ENCODE measurements around the gene CHCHD3.

CHCHD3 gene

DNA sequence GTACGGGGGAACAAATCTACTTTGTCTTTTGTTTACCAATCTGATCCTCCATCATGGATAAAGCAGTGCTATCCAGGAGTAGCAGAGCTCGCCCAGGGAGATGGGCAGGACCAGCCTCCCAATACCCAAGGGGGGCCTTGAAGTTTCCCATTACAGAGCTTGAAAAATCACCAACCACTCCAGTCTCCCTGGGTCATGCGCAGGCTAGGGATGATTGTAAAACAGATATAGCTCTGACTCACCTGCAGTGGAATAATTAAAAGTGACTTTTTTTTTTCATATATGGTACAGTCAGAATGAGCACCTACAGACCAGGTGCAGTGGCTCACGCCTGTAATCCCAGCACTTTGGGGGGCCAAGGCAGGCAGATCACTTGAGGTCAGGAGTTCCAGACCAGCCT is 301.1 kb downstream of the CHCHD3 start:
- ChIA-PET POLR2A (no interaction called here), CTCF (no interaction called here)
- H3K4me3 ChIP-seq (ENCODE audit: low read depth, low read length): no peak overlapping the region
- TF ChIP-seq ZNF654 (tag by site-specific recombination; IDR thresholded peaks at IDR 0.05; ENCODE audit: low read depth): no peak
- no peak for TF ChIP-seq ZNF248 (tag by site-specific recombination; IDR thresholded peaks at IDR 0.05)
- TF ChIP-seq KLF8 (tag by site-specific recombination; IDR thresholded peaks at IDR 0.05): no peak
- TF ChIP-seq ZNF701 (tag by site-specific recombination; IDR thresholded peaks at IDR 0.05): no peak
- H3K27ac ChIP-seq (ENCODE audit: extremely low read depth, low read depth, low read length): no peak overlapping the region
- no peaks in the 10 kb centered on the region for H3K4me1 ChIP-seq (ENCODE audit: control insufficient read depth, insufficient read depth, low read length)
- no peaks in the 10 kb centered on the region for H3K36me3 ChIP-seq (ENCODE audit: control insufficient read depth in 2 of 2, insufficient read depth in 1 of 2, low read length in 2 of 2)
- no peaks in the 10 kb centered on the region for H3K9me3 ChIP-seq (ENCODE audit: control insufficient read depth, insufficient read depth, low read depth, low read length)

DNA sequence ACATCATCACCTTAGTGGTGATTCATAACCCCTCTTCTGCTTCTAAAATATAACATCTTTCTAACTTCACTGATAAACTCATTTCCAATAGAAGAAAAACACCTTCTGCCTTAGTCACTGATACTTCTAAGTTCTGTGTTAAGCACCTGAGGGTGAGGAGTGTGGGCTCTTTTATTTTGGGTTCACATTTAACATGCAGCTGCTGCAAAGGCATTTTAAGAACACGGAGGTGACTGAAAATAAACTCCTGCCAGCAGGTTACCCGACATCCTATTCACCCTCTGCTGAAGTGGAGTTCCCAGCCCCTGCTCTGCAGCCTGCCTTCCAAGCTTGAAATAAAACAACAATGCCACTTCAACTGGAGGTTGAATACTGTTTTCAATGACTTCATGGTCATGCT is 302.7 kb downstream of the CHCHD3 start:
- CTCF ChIA-PET: no interaction called here
- Histone ChIP-seq H3K4me3 (ENCODE audit: low read depth, low read length) (no peak overlapping the region), H3K36me3 (ENCODE audit: control insufficient read depth in 2 of 2, insufficient read depth in 1 of 2, low read length in 2 of 2) (no peaks in the 10 kb centered on the region), H3K4me1 (ENCODE audit: control insufficient read depth, insufficient read depth, low read length) (no peaks in the 10 kb centered on the region), H3K9me3 (ENCODE audit: control insufficient read depth, insufficient read depth, low read depth, low read length) (no peaks in the 10 kb centered on the region), H3K27ac (ENCODE audit: extremely low read depth, low read depth, low read length) (no peak overlapping the region)
- TF ChIP-seq ZNF37A (tag by site-specific recombination; IDR thresholded peaks at IDR 0.05) (no peak), SETDB1 (IDR thresholded peaks at IDR 0.05; ENCODE audit: insufficient read length, low read length) (no peak), ZNF175 (tag by site-specific recombination; IDR thresholded peaks at IDR 0.05) (no peak), ZNF48 (tag by site-specific recombination; IDR thresholded peaks at IDR 0.05) (no peak), ZNF596 (tag by site-specific recombination; IDR thresholded peaks at IDR 0.05) (no peak), ZNF501 (tag by site-specific recombination; IDR thresholded peaks at IDR 0.05) (no peak), SCRT1 (tag by site-specific recombination; IDR thresholded peaks at IDR 0.05; ENCODE audit: borderline replicate concordance) (no peak), KLF8 (tag by site-specific recombination; IDR thresholded peaks at IDR 0.05) (no peak), ZFHX2 (tag by site-specific recombination; conservative IDR thresholded peaks at IDR 0.05) (no peak), ZNF324 (tag by site-specific recombination; IDR thresholded peaks at IDR 0.05) (no peak), ZNF341 (tag by site-specific recombination; IDR thresholded peaks at IDR 0.05; ENCODE audit: low read depth) (no peak)
- TF ChIP-seq, protein P1, sequence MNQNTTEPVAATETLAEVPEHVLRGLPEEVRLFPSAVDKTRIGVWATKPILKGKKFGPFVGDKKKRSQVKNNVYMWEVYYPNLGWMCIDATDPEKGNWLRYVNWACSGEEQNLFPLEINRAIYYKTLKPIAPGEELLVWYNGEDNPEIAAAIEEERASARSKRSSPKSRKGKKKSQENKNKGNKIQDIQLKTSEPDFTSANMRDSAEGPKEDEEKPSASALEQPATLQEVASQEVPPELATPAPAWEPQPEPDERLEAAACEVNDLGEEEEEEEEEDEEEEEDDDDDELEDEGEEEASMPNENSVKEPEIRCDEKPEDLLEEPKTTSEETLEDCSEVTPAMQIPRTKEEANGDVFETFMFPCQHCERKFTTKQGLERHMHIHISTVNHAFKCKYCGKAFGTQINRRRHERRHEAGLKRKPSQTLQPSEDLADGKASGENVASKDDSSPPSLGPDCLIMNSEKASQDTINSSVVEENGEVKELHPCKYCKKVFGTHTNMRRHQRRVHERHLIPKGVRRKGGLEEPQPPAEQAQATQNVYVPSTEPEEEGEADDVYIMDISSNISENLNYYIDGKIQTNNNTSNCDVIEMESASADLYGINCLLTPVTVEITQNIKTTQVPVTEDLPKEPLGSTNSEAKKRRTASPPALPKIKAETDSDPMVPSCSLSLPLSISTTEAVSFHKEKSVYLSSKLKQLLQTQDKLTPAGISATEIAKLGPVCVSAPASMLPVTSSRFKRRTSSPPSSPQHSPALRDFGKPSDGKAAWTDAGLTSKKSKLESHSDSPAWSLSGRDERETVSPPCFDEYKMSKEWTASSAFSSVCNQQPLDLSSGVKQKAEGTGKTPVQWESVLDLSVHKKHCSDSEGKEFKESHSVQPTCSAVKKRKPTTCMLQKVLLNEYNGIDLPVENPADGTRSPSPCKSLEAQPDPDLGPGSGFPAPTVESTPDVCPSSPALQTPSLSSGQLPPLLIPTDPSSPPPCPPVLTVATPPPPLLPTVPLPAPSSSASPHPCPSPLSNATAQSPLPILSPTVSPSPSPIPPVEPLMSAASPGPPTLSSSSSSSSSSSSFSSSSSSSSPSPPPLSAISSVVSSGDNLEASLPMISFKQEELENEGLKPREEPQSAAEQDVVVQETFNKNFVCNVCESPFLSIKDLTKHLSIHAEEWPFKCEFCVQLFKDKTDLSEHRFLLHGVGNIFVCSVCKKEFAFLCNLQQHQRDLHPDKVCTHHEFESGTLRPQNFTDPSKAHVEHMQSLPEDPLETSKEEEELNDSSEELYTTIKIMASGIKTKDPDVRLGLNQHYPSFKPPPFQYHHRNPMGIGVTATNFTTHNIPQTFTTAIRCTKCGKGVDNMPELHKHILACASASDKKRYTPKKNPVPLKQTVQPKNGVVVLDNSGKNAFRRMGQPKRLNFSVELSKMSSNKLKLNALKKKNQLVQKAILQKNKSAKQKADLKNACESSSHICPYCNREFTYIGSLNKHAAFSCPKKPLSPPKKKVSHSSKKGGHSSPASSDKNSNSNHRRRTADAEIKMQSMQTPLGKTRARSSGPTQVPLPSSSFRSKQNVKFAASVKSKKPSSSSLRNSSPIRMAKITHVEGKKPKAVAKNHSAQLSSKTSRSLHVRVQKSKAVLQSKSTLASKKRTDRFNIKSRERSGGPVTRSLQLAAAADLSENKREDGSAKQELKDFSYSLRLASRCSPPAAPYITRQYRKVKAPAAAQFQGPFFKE (tag by site-specific recombination; IDR thresholded peaks at IDR 0.05; ENCODE audit: borderline replicate concordance): no peak
- TF ChIP-seq, protein P2, sequence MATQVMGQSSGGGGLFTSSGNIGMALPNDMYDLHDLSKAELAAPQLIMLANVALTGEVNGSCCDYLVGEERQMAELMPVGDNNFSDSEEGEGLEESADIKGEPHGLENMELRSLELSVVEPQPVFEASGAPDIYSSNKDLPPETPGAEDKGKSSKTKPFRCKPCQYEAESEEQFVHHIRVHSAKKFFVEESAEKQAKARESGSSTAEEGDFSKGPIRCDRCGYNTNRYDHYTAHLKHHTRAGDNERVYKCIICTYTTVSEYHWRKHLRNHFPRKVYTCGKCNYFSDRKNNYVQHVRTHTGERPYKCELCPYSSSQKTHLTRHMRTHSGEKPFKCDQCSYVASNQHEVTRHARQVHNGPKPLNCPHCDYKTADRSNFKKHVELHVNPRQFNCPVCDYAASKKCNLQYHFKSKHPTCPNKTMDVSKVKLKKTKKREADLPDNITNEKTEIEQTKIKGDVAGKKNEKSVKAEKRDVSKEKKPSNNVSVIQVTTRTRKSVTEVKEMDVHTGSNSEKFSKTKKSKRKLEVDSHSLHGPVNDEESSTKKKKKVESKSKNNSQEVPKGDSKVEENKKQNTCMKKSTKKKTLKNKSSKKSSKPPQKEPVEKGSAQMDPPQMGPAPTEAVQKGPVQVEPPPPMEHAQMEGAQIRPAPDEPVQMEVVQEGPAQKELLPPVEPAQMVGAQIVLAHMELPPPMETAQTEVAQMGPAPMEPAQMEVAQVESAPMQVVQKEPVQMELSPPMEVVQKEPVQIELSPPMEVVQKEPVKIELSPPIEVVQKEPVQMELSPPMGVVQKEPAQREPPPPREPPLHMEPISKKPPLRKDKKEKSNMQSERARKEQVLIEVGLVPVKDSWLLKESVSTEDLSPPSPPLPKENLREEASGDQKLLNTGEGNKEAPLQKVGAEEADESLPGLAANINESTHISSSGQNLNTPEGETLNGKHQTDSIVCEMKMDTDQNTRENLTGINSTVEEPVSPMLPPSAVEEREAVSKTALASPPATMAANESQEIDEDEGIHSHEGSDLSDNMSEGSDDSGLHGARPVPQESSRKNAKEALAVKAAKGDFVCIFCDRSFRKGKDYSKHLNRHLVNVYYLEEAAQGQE (tag by site-specific recombination; IDR thresholded peaks at IDR 0.05): no peak
- TF ChIP-seq, protein P3, sequence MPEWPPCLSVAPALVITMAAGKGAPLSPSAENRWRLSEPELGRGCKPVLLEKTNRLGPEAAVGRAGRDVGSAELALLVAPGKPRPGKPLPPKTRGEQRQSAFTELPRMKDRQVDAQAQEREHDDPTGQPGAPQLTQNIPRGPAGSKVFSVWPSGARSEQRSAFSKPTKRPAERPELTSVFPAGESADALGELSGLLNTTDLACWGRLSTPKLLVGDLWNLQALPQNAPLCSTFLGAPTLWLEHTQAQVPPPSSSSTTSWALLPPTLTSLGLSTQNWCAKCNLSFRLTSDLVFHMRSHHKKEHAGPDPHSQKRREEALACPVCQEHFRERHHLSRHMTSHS (tag by site-specific recombination; IDR thresholded peaks at IDR 0.05): no peak
- POLR2A ChIA-PET: no interaction called here
